Stimulated activated CD8-positive, alpha-beta memory T cell treated with anti-CD3 and anti-CD28 coated beads, Interleukin-4, amount 100 ng/mL, for 1 hour (primary cell): Measurements from ENCODE around the gene VPS26C.
"Not testable (repeated sequence)": the region's sequence is repeated elsewhere in the genome, so short reads cannot be mapped to it uniquely, and the experiment has no call there.

ENCODE experiments used
- DNase-seq, 2 donors: peaks; one replicate each; pipeline ENCODE4 v3.0.0-alpha.2; 2020; ENCODE audit warnings: low read depth in 2 of 2, low spot score in 1 of 2

VPS26C gene

GRCh38 chr21:37231249-37231645, 35.9 kb downstream of the VPS26C start:
- no peak for DNase-seq

- DNase-seq = no peak
Observed at GRCh38 chr21:37230632-37231248, 36.4 kb downstream of the VPS26C start.

- no peak for DNase-seq
Observed at GRCh38 chr21:37228003-37228400, 39.1 kb downstream of the VPS26C start.

- no peak for DNase-seq
Observed at GRCh38 chr21:37227071-37228002, 39.8 kb downstream of the VPS26C start.

- no peak for DNase-seq
Observed at GRCh38 chr21:37226041-37226920, 40.9 kb downstream of the VPS26C start.

- peak in 1 of 2 donors; percentile 35 for DNase-seq
Observed at GRCh38 chr21:37224861-37225839, 42.0 kb downstream of the VPS26C start.

GRCh38 chr21:37223804-37224345, 43.3 kb downstream of the VPS26C start:
- no peak for DNase-seq

GRCh38 chr21:37222248-37222647, 44.9 kb downstream of the VPS26C start:
- DNase-seq = not testable (repeated sequence)

GRCh38 chr21:37220981-37221664, 46.0 kb downstream of the VPS26C start:
- DNase-seq = peak; percentile 87 to 91

- no peak for DNase-seq
Observed at GRCh38 chr21:37220433-37220980, 46.6 kb downstream of the VPS26C start.

- no peak for DNase-seq
Observed at GRCh38 chr21:37219761-37220432, 47.2 kb downstream of the VPS26C start.

- no peak for DNase-seq
Observed at GRCh38 chr21:37214952-37215351, 52.2 kb downstream of the VPS26C start.

- DNase-seq = no peak
Observed at GRCh38 chr21:37210799-37211198, 56.3 kb downstream of the VPS26C start.

- no peak for DNase-seq
Observed at GRCh38 chr21:37210130-37210529, 57.0 kb downstream of the VPS26C start.

- no peak for DNase-seq
Observed at GRCh38 chr21:37208741-37209225, 58.4 kb downstream of the VPS26C start.

- no peak for DNase-seq
Observed at GRCh38 chr21:37208056-37208721, 58.9 kb downstream of the VPS26C start.

GRCh38 chr21:37207441-37208009, 59.6 kb downstream of the VPS26C start:
- DNase-seq = no peak
